GM21786 (cell line): ENCODE measurements around the gene CEP170B.

Experiments used
- ATAC-seq: cut with Tn5 transposase; IDR thresholded peaks from one replicate; pipeline ENCODE4 v1.9.1; 2021; ENCODE audit not compliant: unreplicated experiment

The CEP170B gene

DNA sequence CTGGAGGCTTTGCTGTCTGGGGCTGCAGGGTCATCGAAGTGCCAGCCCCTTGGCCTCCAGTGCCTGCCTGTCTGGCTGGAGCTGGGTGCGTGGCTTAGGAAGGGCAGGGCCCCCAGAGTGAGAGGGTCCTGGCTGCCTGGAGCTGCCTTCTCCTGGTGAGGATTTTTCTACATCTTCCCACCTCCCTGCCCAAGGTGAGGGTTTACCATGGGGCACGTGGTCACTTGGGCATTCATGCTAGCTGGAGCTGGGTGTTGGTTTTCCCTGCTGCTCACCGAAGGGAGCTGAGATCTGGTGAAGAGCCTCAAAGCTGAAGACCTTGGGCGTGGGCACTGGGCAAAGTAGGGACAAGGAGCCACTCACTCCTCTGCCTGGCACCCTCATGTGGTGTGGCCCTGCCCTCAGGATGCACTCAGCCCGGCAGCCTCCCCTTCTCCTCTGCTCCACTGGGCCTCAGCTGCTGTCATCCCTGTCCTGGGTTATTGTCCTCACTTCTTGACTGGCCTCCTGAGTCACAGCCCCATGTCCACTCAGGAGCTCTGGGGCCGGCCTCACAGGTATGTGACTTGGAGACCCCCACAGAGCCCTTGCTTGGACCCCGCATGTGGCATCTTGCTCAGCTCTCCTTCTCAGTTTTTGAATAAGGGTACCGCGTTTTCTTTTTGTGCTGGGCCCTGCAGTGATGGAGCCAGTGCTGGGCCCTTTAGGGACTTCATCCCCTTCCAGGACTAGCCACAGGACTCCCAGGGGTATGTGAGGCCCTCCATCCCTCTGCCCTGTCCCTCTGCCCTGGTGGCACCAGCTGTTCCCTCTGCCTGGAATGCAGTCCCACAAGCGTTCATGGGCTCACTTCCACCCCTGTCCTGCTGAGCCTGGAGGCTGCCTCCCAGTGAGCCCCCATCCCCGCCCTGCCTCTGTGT, 1.6 kb downstream of the CEP170B start:
- no peak for ATAC-seq

DNA sequence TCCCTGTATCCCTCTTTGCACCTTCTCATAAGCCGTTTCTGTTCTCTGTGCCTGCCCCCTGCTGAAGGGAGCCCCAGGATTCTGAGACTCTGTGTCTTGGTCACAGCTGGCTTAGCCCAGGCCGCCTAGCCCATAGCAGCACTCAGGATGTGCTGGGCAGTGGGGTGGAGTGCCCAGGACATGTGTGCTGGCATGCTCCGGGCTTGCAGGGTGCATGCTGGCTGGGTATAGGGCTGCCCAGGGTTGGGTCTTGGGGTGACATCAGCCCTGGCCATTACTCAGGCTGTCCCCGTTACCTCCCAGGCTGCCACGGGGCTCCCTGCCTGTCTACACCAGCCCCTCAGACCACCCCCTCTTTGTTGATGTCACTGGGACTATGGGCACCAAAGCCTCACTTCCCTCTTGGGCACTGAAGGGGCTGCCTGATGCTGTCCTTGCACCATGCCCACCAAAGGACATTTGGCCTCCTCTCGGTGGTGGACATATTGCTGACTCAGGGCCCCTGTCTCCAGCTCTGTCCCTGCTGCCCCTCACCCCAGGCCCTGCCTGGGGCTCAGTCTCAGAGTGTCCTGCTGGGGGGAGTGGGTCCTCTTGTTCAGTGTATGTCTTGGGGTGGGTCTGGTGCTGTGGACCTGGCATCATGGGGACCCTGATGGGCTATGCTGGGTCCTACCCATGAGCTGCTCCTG, 2.4 kb downstream of the CEP170B start:
- ATAC-seq = no peak

DNA sequence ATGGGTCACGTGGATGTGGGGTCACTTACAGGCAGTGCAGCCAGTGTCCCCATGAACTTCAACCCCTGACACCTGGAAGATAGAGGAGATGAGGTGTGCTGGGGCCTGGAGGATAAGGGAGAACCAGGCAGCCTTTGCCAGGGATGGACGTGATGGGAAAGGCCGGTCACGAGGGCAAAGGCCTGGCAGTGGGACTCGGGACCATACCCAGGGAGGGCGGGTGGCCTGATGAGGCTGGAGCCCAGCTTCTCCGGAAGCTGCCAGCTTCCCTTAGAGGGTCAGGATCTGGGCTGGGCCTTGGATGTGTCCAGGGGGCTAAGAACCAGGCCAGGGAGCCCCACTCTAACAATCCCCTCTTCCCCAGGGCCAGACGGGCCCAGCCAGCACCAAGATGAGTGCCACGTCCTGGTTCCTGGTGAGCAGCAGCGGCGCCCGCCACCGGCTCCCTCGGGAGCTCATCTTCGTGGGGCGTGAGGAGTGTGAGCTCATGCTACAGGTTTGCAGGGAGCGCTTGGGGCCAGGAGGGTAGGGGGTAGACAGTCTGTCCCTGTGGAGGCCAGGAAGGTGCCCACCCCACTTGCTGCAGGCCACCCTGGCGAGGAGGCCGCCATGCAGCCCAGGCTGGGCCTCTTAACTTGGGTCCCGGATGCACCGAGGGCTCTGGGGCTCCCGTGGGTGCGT, 3.1 kb downstream of the CEP170B start:
- ATAC-seq = no peak

DNA sequence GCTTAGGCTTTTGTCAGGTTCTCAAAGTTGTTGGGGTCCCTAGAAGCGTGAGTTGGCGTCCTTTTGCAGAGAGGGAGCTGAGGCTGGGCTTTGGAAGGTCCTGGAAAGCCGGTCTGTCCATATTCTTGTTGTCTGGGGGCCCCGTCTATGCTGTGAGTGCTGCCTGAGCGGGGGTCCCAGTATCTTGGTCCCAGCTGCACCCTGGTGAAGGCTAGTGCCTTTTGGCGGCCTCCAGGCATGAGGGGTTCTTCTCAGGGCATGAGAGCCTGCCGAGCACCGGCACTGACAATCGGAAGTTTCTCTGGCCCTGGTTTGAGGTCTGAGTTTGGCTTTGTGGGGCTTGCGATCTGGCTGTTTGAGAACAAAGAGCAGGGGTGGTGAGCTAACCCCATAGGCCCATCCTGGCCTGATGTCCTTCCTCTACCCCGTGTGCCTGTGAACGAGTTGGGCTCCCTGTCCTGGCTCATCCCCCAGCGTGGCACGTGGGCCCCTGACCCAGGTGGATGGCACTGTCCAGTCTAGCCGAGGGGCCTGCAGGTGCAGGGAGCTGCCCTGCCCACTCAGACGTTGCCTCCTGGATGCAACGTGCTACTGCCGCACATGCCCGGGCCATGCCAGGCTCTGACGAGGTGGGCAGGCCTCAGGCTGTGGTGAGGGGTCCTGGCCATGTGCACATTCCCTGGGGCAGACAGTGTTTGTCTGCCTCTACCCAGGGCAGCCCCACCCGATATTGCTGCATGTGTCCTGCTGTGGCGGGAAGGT, 3.9 kb downstream of the CEP170B start:
- no peak for ATAC-seq

DNA sequence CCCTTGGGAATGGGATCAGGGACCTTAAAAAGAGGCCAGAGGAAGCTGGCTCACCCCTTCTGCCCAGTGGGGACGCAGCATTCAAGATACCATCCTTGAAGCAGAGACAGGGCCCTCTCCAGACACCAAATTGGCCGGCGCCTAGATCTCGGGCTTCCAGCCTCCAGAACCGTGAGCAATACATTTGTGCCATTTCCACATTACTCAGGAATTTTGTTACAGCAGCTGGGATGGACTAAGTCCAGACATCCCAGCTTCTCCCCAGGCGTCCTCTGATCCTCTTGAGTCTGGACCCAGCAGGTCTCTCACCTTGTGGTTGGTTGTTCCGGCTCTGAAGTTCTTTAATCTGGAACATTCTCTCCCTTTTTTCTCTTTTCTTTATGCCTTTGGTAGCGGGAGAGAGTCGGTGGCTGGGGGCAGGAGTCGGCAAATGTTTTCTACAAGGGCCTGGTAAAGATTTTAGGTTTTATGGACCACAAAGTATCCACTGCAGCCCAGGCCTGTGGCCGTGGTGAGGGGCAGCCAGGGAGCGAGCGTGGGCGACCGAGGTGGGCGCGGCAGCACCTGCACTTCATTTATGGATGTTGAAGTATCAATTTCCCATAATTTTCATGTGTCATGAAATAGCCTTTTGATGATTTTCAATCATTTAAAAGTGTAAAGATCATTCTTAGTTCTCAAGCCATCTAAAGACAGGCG, 4.8 kb downstream of the CEP170B start:
- no peak for ATAC-seq

DNA sequence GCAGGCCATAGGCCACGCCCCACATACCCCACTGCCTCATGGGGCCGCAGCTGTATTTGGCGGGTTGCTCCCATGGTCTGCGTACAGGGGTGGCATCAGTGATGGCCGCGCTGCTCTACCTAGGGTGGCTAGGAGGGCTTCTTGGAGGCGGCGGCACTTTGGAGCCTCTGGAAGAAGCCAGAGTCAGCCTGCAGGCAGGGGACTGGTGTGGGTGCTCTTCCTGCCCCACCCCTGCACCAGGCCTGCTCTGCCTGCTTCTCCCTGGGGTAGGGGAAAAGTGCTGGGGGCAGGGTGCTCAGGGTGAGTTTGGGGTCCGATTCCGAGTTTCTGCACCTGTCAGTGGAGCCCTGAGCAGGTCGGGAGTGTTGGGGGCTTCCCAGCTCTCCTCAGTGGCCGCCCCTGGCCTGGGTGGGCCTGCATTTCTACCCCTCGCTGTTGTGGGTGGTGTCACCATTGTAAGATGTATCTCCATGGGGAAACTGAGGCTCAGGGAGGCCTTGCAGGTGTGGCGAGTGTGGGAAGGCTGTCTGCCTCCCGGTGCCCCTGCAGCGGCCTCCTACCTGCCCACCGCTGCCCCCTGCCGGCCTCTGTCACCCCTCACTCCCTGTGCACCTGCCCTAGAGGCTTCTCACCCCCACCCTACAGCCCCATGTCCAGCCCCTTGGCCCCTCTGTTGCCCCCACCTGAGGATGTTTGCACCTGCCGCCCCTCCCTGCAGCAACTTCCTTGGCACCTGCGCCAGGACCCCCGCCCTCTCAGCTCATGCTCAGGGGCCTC, 5.5 kb downstream of the CEP170B start:
- no peak for ATAC-seq

DNA sequence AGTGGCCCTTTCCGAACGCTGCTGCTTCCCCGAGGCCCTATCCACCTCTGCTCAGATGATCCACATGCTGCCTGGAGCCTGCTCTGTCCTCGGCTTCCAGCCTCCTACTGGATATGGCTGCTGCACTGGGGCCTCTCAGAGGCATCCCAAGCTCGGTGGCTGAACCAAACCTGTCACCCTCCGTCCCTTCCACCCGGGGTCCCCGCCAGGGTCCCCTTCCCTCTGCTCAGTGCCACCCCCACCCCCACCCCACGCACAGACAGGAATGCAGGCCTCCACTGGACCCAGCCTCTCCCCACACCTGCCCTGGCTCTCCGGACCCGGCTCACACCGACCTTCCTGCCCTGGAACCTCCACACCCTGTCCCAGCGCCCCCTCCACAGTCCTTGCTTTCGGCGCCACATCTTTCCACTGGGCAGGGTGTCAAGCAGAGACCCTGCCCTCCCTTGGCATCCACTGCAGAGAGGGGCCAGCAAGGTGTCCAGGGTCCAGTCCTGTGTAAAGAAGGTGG, 6.1 kb downstream of the CEP170B start:
- no peak for ATAC-seq

DNA sequence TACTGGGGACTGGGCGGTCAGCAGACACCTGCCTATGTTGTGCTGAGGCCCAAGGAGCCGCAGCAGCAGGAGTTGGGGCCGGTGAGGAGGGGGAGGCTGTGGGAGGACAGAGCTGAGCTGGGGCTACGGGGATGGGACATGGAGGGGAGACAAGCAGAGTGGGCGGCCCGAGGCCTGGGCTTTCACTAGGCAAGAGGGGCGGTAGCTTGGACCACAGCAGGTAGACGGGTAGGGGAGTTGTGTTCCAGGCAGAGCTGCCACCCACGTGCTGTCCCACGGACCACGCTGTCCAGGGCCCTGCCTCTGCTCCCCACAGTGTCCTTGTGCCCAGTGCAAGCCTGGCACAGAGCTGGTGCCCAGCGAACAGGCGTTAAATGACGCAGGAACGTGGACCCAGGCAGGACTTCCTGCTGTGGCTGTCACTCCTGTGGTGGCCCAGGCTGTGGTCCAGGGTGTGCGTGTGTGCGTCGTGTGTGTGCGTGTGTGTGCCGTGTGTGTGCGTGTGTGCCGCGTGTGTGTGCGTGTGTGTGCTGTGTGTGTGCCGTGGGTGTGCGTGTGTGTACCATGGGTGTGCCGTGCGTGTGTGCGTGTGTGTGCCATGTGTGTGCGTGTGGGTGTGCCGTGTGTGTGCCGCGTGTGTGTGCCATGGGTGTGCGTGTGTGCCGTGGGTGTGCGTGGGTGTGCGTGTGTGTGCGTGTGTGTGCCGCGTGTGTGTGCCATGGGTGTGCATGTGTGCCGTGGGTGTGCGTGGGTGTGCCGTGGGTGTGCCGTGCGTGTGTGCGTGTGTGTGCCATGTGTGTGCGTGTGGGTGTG, 6.8 kb downstream of the CEP170B start:
- no peak for ATAC-seq

DNA sequence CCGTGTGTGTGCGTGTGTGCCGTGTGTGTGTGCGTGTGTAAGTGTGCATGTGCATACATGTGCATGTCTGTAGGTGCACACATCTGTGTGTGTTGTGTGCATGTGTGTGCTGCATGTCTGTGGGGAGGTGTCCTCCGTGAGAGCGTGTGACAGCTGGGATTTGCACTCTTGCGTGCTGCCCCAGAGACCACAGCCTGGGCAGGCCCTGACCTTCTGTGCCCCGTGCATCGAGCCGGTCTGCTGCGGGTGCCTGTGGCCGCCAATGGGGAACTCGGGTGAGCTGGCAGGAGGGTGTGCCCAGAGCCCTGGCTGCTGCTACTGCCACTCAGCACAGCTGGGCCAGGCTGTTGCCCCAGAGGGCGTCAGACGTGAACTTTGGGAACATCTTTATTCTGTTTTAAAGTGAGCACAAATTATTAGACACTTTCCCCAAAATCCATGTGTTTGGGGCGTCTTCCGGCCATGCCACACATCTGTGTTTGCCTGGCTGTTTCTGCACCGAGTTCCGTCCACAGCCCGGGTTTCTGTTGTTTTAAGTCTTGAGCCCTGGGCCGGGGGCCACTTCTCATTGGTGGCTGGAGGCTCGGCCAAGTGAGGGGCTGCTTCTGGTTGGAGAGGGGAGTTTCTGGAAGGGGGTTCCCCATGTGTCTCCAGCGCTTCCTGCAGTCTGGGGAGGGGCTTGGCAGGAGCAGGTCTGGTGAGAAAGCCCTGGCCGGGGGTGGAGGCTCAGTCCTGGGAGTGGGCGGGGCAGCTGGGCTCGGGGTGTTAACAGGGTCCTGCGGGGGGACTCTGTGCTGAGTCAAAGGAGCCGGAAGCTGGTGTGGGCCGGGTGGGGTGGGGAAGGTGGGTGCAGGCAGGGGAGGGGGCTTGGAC, 7.6 kb downstream of the CEP170B start:
- ATAC-seq = no peak

DNA sequence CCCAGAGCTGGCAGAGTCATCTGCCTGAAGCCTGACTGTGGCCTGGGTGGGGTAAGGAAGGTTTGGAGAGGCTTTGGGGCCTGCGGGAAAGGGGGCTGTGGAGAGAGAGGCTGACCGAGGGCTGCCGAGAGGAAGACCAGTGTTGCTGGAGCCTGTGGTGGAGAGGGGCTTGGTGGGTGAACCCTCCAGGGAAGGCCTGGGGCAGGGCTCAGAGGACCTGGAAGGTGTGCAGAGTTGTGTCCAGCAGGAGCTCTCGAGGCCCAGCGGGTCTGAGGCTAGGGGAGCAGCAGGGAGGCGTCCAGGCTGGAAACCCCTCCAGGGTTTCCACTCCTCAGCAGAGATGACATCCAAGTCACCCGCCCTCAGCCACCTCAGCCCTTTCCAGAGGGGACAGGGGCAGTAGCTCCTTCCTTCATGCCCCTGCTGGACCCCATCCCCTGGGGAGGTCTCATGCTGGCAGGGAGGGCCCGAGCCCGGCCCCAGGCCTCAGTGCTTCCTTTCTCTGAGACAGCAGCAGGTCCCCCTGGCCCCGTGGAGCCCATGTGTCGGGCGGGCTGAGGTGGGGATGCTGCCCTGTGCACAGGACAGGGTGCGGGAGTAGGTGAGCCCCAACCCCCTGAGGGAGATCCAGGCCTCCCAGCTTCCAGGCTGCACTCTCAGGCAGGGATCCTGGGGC, 8.4 kb downstream of the CEP170B start:
- ATAC-seq = no peak

DNA sequence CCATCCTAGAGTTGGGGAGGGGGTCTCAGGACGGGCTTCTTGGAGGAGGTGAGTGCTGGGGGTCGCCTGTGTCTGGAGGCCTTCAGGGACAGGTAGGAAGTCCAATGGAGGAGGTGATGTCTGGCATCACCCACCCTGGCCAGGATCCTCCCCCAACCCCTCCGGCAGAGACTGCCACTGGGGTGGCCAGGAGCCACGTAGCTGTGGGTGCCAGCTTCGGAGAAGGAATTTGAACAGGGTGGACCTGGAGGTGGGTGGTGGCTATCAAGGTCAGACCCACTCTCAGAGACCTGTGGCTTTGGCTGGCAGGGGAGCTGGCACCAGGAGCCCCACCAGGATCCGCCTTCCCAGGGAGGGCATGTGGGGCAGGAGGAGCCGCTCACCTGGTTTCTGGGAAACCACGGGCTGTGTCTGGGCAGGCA, 9.1 kb downstream of the CEP170B start:
- no peak for ATAC-seq

DNA sequence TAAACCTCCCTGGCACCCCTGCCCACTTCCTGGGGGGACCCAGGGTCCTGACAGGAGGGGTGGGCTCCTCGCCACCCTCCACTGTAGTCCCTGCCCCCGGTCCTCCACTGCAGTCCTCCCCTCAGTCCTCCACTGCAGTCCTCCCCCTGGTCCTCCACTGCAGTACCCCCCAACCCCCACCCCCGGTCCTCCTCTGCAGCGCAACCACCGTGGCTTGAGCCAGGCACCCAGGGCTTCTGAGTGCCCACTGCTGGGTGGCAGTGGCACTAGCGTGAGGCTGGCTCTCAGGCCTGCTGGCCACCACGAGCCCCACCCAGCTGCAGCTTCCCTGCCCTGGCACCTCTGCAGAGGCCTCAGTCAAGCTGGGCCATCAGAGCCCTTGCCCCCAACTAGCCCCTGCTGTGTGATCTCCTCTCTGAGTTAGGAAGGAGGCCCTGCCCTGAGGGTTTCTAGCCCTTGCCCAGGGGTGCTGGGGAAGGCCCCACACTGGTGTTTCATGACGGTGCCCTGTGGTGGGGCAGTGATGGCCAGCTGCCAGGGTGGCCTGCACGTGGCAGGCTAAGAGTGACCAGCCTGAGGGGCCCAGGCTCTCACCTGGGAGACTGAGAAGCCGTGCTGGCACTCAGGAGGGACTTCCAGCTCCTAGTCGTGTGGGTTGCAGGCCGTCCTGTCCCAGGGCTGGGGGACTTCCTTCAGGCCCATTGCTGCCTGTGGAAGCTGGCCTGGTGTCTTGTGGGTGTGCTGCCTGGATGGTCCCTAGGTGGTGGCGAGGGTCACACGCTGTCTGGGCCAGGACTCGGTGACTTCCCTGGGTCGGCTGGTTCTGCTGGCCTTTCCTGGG, 9.7 kb downstream of the CEP170B start:
- no peak for ATAC-seq

DNA sequence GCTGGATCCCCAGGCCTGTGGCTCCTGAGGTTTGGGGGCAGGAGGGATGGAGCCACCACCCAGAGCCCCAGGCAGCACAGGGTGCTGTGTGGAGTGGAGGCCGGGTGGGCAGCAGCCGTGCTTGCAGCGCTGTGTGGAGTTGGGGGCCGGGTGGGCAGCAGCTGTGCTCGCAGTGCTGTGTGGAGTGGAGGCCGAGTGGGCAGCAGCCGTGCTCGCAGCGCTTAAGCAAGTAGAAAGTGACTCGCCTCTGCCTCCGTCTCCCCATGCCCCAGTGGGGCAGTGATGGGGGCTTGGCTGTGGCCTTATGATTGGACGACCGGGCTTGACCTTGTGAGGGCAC, 10.3 kb downstream of the CEP170B start:
- no peak for ATAC-seq

DNA sequence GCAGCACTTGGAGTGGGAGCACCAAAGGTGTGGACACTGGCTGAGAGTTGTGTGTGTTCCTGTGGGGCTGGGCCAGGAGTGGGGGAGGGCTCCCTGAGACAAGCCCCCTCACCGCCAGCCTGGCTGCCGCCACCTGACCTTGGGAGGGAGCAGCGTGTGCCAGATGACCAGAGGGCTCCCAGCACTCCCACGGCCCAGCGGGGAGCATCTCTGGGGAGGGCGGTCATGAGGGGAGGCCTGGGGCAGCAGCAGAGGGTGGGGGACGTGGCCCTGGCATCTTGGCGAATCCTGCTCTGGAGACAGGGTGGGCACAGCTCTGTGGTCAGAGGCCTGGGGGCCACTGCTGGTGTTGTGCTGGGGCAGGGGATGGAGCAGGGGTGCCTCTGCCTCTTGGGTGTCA, 10.7 kb downstream of the CEP170B start:
- no peak for ATAC-seq

DNA sequence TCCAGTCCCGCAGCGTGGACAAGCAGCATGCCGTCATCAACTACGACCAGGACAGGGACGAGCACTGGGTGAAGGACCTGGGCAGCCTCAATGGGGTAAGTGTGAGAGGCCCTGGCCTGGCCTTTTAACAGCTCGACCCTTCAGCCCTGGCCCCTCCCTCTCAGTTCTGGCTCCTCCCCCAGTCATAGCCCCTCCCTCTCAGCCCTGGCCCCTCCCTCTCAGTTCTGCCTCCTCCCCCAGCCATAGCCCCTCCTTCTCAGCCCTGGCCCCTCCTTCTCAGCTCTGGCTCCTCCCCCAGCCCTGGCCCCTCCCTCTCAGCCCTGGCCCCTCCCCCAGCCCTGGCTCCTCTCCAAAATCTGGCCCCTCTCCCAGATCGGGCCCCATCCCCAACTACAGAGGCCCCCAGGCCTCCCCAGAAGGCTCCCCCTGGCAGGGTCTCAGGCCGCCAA, 11.2 kb downstream of the CEP170B start:
- ATAC-seq = no peak

DNA sequence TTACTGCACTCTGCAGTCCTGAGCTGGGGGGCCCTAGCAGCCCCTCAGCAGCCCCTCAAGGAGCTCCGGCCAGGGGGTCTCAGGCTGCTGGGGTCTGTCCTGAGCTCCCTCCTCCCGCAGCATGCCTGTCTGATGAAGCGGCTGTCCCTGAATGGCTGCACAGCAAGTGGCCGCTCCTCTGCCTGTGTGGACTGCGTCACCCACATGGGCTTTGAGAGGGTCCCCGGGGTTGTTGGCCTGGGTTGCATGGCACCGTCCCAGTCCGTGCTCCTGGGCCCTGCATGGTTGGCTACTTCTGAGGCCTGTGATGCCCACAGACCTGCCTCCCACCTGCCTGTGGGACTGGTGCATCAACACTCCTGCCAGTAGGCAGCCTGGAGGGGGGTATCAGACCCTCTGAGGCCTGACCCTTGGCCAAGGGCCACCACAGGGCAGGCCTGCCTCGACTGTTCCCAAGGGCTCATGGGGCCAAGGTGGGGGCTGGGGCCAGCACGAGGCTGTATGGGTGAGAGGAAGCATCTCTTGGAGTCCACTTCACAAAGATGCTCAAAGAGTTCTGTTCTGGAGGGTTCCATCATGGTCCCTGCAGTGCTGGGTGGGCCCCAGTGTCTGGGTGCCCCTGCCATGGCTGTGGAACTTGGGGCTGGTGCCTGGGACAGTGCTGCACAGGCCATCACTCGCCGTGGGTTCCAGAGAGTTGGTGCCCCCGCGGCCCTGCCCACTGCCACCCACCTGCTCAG, 12.2 kb downstream of the CEP170B start:
- ATAC-seq = no peak
